H1 (cell line): Measurements from ENCODE around the gene TRIM58. TPM values are rescaled to one million over a fixed set of nuclear protein-coding genes. Genes with fewer than 3 reads are reported as not detected.

Source experiments
- polyA plus RNA-seq, 7 experiments: library from polyadenylated mRNA; depleted of rRNA in 3 of 7; stranded (reverse) in 5 of 7; unstranded in 2 of 7; fragments of >200 nt in 5 of 7; fragments of 200-250 nt in 2 of 7; gene quantifications; 1 replicate in 5 of 7; 2 replicates in 1 of 7; 4 replicates in 1 of 7; pipeline versions ENCODE4 v1.2.1 to v1.2.3, GENCODE V29; 2011 to 2013; ENCODE audit warnings: missing spikeins in 2 of 7, mixed read lengths in 2 of 7
- total RNA-seq: library from RNA; stranded (reverse); fragmentation: NEBNext Ultra II Directional; extraction: Animal tissue kit (Norgen Biotek cat#: 25700); gene quantifications from 2 replicates; pipeline ENCODE4 v1.2.1, GENCODE V29; 2021

The TRIM58 gene
- total and polyA plus RNA-seq, 2 of the 8 experiments (the other 6 are each of a cell fraction or from before 2014, with no cell fraction given) = 2.8 TPM; not detected in 1

Other genes with a start within 250 kb of the TRIM58 start
- gene OR13G1, start 177.4 kb upstream of the TRIM58 start, total RNA-seq = not detected in 2 replicates
- gene OR13G1, start 177.4 kb upstream of the TRIM58 start, polyA plus RNA-seq (2011; rRNA removed) = not detected in 2 replicates
- gene OR6F1, start 140.5 kb upstream of the TRIM58 start, total RNA-seq = not detected in 2 replicates
- gene OR6F1, start 140.5 kb upstream of the TRIM58 start, polyA plus RNA-seq (2011; rRNA removed) = not detected in 2 replicates
- gene OR14K1, start 118.6 kb upstream of the TRIM58 start, total RNA-seq = not detected in 2 replicates
- gene OR14K1, start 118.6 kb upstream of the TRIM58 start, polyA plus RNA-seq (2011; rRNA removed) = not detected in 2 replicates
- not detected in 2 replicates for gene OR14A2, start 109.0 kb upstream of the TRIM58 start, total RNA-seq
- not detected in 2 replicates for gene OR14A2, start 109.0 kb upstream of the TRIM58 start, polyA plus RNA-seq (2011; rRNA removed)
- gene OR1C1, start 96.6 kb upstream of the TRIM58 start, total RNA-seq = not detected in 2 replicates
- gene OR1C1, start 96.6 kb upstream of the TRIM58 start, polyA plus RNA-seq (2011; rRNA removed) = not detected in 2 replicates
- not detected in 2 replicates for gene OR14A16, start 33.1 kb upstream of the TRIM58 start, total RNA-seq
- gene OR14A16, start 33.1 kb upstream of the TRIM58 start, polyA plus RNA-seq (2011; rRNA removed) = not detected in 2 replicates
- not detected in 2 replicates for gene OR11L1, start 15.3 kb upstream of the TRIM58 start, total RNA-seq
- not detected in 2 replicates for gene OR11L1, start 15.3 kb upstream of the TRIM58 start, polyA plus RNA-seq (2011; rRNA removed)
- 0.82 and 1.1 TPM in 2 replicates for gene OR2W3, start 38.4 kb downstream of the TRIM58 start, total RNA-seq
- gene OR2W3, start 38.4 kb downstream of the TRIM58 start, polyA plus RNA-seq (2011; rRNA removed) = 0.08 and 0.12 TPM in 2 replicates
- gene OR2T8, start 63.1 kb downstream of the TRIM58 start, total RNA-seq = not detected in 2 replicates
- not detected in 2 replicates for gene OR2T8, start 63.1 kb downstream of the TRIM58 start, polyA plus RNA-seq (2011; rRNA removed)
- gene OR2AJ1, start 67.7 kb downstream of the TRIM58 start, total RNA-seq = not detected in 2 replicates
- not detected in 2 replicates for gene OR2AJ1, start 67.7 kb downstream of the TRIM58 start, polyA plus RNA-seq (2011; rRNA removed)
- gene OR2L8, start 91.7 kb downstream of the TRIM58 start, total RNA-seq = not detected in 2 replicates
- gene OR2L8, start 91.7 kb downstream of the TRIM58 start, polyA plus RNA-seq (2011; rRNA removed) = not detected in 2 replicates
- not detected in 2 replicates for gene OR2AK2, start 108.0 kb downstream of the TRIM58 start, total RNA-seq
- gene OR2AK2, start 108.0 kb downstream of the TRIM58 start, polyA plus RNA-seq (2011; rRNA removed) = not detected in 2 replicates
- not detected in 2 replicates for gene OR2L5, start 156.5 kb downstream of the TRIM58 start, total RNA-seq
- not detected in 2 replicates for gene OR2L5, start 156.5 kb downstream of the TRIM58 start, polyA plus RNA-seq (2011; rRNA removed)
- 0.10 TPM in 1 of 2 replicates, not detected in the other for gene OR2L2, start 172.9 kb downstream of the TRIM58 start, total RNA-seq
- not detected in 2 replicates for gene OR2L2, start 172.9 kb downstream of the TRIM58 start, polyA plus RNA-seq (2011; rRNA removed)
- gene OR2L3, start 189.6 kb downstream of the TRIM58 start, total RNA-seq = not detected in 2 replicates
- not detected in 2 replicates for gene OR2L3, start 189.6 kb downstream of the TRIM58 start, polyA plus RNA-seq (2011; rRNA removed)
- not detected in 2 replicates for gene OR2L13, start 238.0 kb downstream of the TRIM58 start, total RNA-seq
- not detected in 2 replicates for gene OR2L13, start 238.0 kb downstream of the TRIM58 start, polyA plus RNA-seq (2011; rRNA removed)